Upper lobe of left lung (tissue), 6 donors: ENCODE data around the gene MTMR11. TPM values are rescaled to one million over a fixed set of nuclear protein-coding genes. Genes with fewer than 3 reads are reported as not detected.

Experiments
- ATAC-seq, 2 donors: fragments of 200-7000 bp; cut with Tn5 transposase; one replicate each; pipeline ENCODE4 v1.9.1; 2022; ENCODE audit warnings: mild to moderate bottlenecking in 2 of 2, moderate library complexity in 2 of 2; ENCODE audit not compliant: low FRiP score in 2 of 2
- DNase-seq, 2 donors: peaks; one replicate each; pipeline ENCODE4 v3.0.0-alpha.2; 2019 to 2020
- H3K27ac ChIP-seq, 4 donors: fragments of 200-600 bp; sonication (generic); one replicate each; pipeline ENCODE4 v1.5.1; 2016 to 2019
- H3K27me3 ChIP-seq, 4 donors: fragments of 200-600 bp; sonication (generic); one replicate each; pipeline ENCODE4 v1.5.1; 2017 to 2019
- H3K36me3 ChIP-seq, 4 donors: fragments of 200-600 bp; sonication (generic); one replicate each; pipeline ENCODE4 v1.5.1; 2016 to 2019
- H3K4me1 ChIP-seq, 4 donors: fragments of 200-600 bp; sonication (generic); one replicate each; pipeline ENCODE4 v1.5.1; 2018 to 2019
- H3K4me3 ChIP-seq, 4 donors: fragments of 200-600 bp; sonication (generic); one replicate each; pipeline ENCODE4 v1.5.1; 2017 to 2019; ENCODE audit warnings: mild to moderate bottlenecking in 2 of 4, moderate library complexity in 1 of 4
- H3K9me3 ChIP-seq, 4 donors: fragments of 200-600 bp; sonication (generic); one replicate each; pipeline ENCODE4 v1.5.1; 2018 to 2019
- CTCF ChIP-seq, 6 experiments: fragments of 450-650 bp in 4 of 6; fragments of 200-600 bp in 2 of 6; sonication (generic) in 2 of 6; IDR thresholded peaks; one replicate each; pipeline ENCODE4 v1.5.1; 2016 to 2019; ENCODE audit warnings: antibody characterized with exemption in 6 of 6
- EP300 ChIP-seq, 4 donors: sonication (generic); formaldehyde crosslinking; IDR thresholded peaks; one replicate each; pipeline ENCODE4 v1.5.1; 2017; ENCODE audit warnings: antibody characterized with exemption in 4 of 4, control low read depth in 2 of 4
- POLR2A ChIP-seq, 4 donors: fragments of 450-650 bp; IDR thresholded peaks; one replicate each; pipeline ENCODE4 v1.5.1; 2016 to 2017; ENCODE audit warnings: antibody characterized with exemption in 4 of 4, mild to moderate bottlenecking in 2 of 4
- POLR2AphosphoS5 ChIP-seq, 2 donors: sonication (generic); formaldehyde crosslinking; IDR thresholded peaks; one replicate each; pipeline ENCODE4 v1.5.1; 2017; ENCODE audit warnings: antibody characterized with exemption in 2 of 2
- WGBS, 2 donors: methylation state at CpG; one replicate each; pipeline ENCODE4 v1.1.5; 2017 to 2018; 5-methylcytosine and 5-hydroxymethylcytosine counted together
- total RNA-seq, 6 donors: library from RNA; depleted of rRNA in 4 of 6; stranded (reverse); fragments of >200 nt in 4 of 6; gene quantifications; one replicate each; pipeline versions ENCODE4 v1.1.0 to v1.2.1, GENCODE V29; 2016 to 2021
- donor health status: DM: no; HTN: no; CAD: no; lungs with moderate emphysema.
- donor health status: DM: no; HTN: yes; CAD: no; lungs with severe emphysema.

MTMR11 gene
- total RNA-seq, 6 donors from 2014 or later, result 5.9 to 19.9 (median 13.6) TPM

- TF ChIP-seq CTCF (IDR thresholded peaks at IDR 0.05) (no peak), EP300 (IDR thresholded peaks at IDR 0.05) (no peak), POLR2A (IDR thresholded peaks at IDR 0.05) (no peak), POLR2AphosphoS5 (IDR thresholded peaks at IDR 0.05) (no peak)
- H3K27me3 ChIP-seq, result no peaks in the 10 kb centered on the region
- H3K4me3 ChIP-seq, result no peak overlapping the region
- H3K36me3 ChIP-seq, result peaks cover 11 to 44% (median 24%) of the 10 kb centered on the region in 4 donors
- no peak overlapping the region for H3K27ac ChIP-seq
- H3K9me3 ChIP-seq, result no peaks in the 10 kb centered on the region
- WGBS, 2 donors, result 80 to 89% methylated on average over 3 of the region's 3 CpGs
- peaks cover 2 to 11% (median 4%) of the 10 kb centered on the region in 4 donors for H3K4me1 ChIP-seq
- no peak for ATAC-seq
- DNase-seq, result no peak
These were observed 40.7 kb upstream of the MTMR11 start for GRCh38 chr1:149977345-149977744.

- Histone ChIP-seq H3K9me3 (no peaks in the 10 kb centered on the region), H3K4me3 (no peak overlapping the region), H3K27ac (no peak overlapping the region), H3K27me3 (no peaks in the 10 kb centered on the region), H3K36me3 (peaks cover 17 to 81% (median 44%) of the 10 kb centered on the region in 4 donors), H3K4me1 (no peaks in the 10 kb centered on the region)
- no peak for TF ChIP-seq EP300 (IDR thresholded peaks at IDR 0.05)
- TF ChIP-seq POLR2A (IDR thresholded peaks at IDR 0.05), result no peak
- no peak for TF ChIP-seq POLR2AphosphoS5 (IDR thresholded peaks at IDR 0.05)
- TF ChIP-seq CTCF (IDR thresholded peaks at IDR 0.05), result no peak
- DNase-seq (no peak), ATAC-seq (no peak)
- WGBS, 2 donors, result 94 to 98% methylated on average over 2 of the region's 2 CpGs
These were observed 35.9 kb upstream of the MTMR11 start for GRCh38 chr1:149972547-149972946.

- ATAC-seq, result no peak
- peaks cover 6 to 72% (median 47%) of the 10 kb centered on the region in 4 donors for H3K36me3 ChIP-seq
These were observed 31.0 kb upstream of the MTMR11 start for GRCh38 chr1:149967646-149968045.

GRCh38 chr1:149967041-149967440, 30.4 kb upstream of the MTMR11 start:
- Histone ChIP-seq H3K4me1 (peaks cover 15 to 23% (median 19%) of the 10 kb centered on the region in 4 donors), H3K9me3 (no peaks in the 10 kb centered on the region), H3K36me3 (peaks cover 6 to 66% (median 47%) of the 10 kb centered on the region in 4 donors), H3K27me3 (no peaks in the 10 kb centered on the region), H3K4me3 (no peak overlapping the region), H3K27ac (no peak overlapping the region)
- ATAC-seq (no peak), DNase-seq (no peak)
- TF ChIP-seq POLR2AphosphoS5 (IDR thresholded peaks at IDR 0.05) (no peak), CTCF (IDR thresholded peaks at IDR 0.05) (no peak), EP300 (IDR thresholded peaks at IDR 0.05) (no peak), POLR2A (IDR thresholded peaks at IDR 0.05) (no peak)
- 89 to 91% methylated on average over 3 of the region's 3 CpGs for WGBS, 2 donors

More at GRCh38 chr1:149967646-149968045, 31.0 kb upstream of the MTMR11 start:
- no peak for DNase-seq
- TF ChIP-seq EP300 (IDR thresholded peaks at IDR 0.05) (no peak), POLR2A (IDR thresholded peaks at IDR 0.05) (no peak)
- peaks cover 9 to 17% (median 13%) of the 10 kb centered on the region in 4 donors for H3K4me1 ChIP-seq
- no peaks in the 10 kb centered on the region for H3K27me3 ChIP-seq
- H3K9me3 ChIP-seq, result no peaks in the 10 kb centered on the region
- H3K27ac ChIP-seq, result no peak overlapping the region
- H3K4me3 ChIP-seq, result no peak overlapping the region

- TF ChIP-seq CTCF (IDR thresholded peaks at IDR 0.05) (no peak), EP300 (IDR thresholded peaks at IDR 0.05) (no peak), POLR2AphosphoS5 (IDR thresholded peaks at IDR 0.05) (no peak), POLR2A (IDR thresholded peaks at IDR 0.05) (no peak)
- Histone ChIP-seq H3K27ac (no peak overlapping the region), H3K4me3 (no peak overlapping the region), H3K9me3 (no peaks in the 10 kb centered on the region), H3K36me3 (peaks cover 6 to 61% (median 47%) of the 10 kb centered on the region in 4 donors), H3K27me3 (no peaks in the 10 kb centered on the region), H3K4me1 (peaks cover 15 to 26% (median 21%) of the 10 kb centered on the region in 4 donors)
- 86 to 90% methylated on average over 1 of the region's 1 CpG for WGBS, 2 donors
- DNase-seq, result no peak
- ATAC-seq, result no peak
These were observed 29.7 kb upstream of the MTMR11 start for GRCh38 chr1:149966405-149966804.
